H9 (cell line): ENCODE data around the gene TLR3. TPM values are rescaled to one million over a fixed set of nuclear protein-coding genes. Genes with fewer than 3 reads are reported as not detected.
A peak's percentile ranks its signal among the peaks of the same experiment; 100 is the strongest.

Experiments
- DNase-seq: peaks from one replicate; pipeline ENCODE4 v3.0.0-alpha.2; 2017
- H2AFZ ChIP-seq: one replicate; pipeline ENCODE4 v1.6.1; 2013; ENCODE audit warnings: mild to moderate bottlenecking, low read length, control low read depth, moderate library complexity
- H2AK5ac ChIP-seq: 2 replicates; pipeline ENCODE4 v1.6.1; 2013; ENCODE audit warnings: low read length, control low read depth, mixed read lengths; ENCODE audit not compliant: insufficient read length
- H2BK120ac ChIP-seq: one replicate; pipeline ENCODE4 v1.6.1; 2013; ENCODE audit warnings: low read depth, mild to moderate bottlenecking, low read length, control low read depth, inconsistent platforms; ENCODE audit not compliant: poor library complexity, severe bottlenecking
- H2BK12ac ChIP-seq: 2 replicates; pipeline ENCODE4 v1.6.1; 2013; ENCODE audit warnings: low read length, control low read depth, mixed read lengths, low read depth; ENCODE audit not compliant: insufficient read length
- H2BK15ac ChIP-seq: 2 replicates; pipeline ENCODE4 v1.6.1; 2013; ENCODE audit warnings: low read depth, low read length, control low read depth
- H2BK20ac ChIP-seq: one replicate; pipeline ENCODE4 v1.6.1; 2013; ENCODE audit warnings: low read depth, mild to moderate bottlenecking, low read length, control low read depth, inconsistent platforms; ENCODE audit not compliant: poor library complexity, severe bottlenecking
- H2BK5ac ChIP-seq: 2 replicates; pipeline ENCODE4 v1.6.1; 2013; ENCODE audit warnings: low read length, control low read depth, mixed read lengths; ENCODE audit not compliant: insufficient read length
- H3K14ac ChIP-seq: 2 replicates; pipeline ENCODE4 v1.6.1; 2013; ENCODE audit warnings: low read length, control low read depth; ENCODE audit not compliant: insufficient read depth
- H3K18ac ChIP-seq: 2 replicates; pipeline ENCODE4 v1.6.1; 2013; ENCODE audit warnings: low read depth, mild to moderate bottlenecking, mixed read lengths, low read length, control low read depth; ENCODE audit not compliant: insufficient read length
- H3K23ac ChIP-seq: 2 replicates; pipeline ENCODE4 v1.6.1; 2013; ENCODE audit warnings: low read length, control low read depth, mixed read lengths, low read depth; ENCODE audit not compliant: insufficient read length
- H3K23me2 ChIP-seq: 2 replicates; pipeline ENCODE4 v1.6.1; 2013; ENCODE audit warnings: low read depth, mild to moderate bottlenecking, mixed read lengths, low read length, control low read depth; ENCODE audit not compliant: insufficient read length, poor library complexity, severe bottlenecking
- H3K27ac ChIP-seq: 2 replicates; pipeline ENCODE4 v1.5.1; 2013; ENCODE audit warnings: low read length, control low read depth, mixed read lengths, low read depth; ENCODE audit not compliant: insufficient read length
- H3K27me3 ChIP-seq: 2 replicates; pipeline ENCODE4 v1.6.1; 2013; ENCODE audit warnings: low read length, control low read depth, inconsistent platforms; ENCODE audit not compliant: insufficient read depth
- H3K4ac ChIP-seq: 2 replicates; pipeline ENCODE4 v1.6.1; 2013; ENCODE audit warnings: low read depth, mild to moderate bottlenecking, control low read depth, inconsistent platforms, low read length, moderate library complexity
- H3K4me1 ChIP-seq: 2 replicates; pipeline ENCODE4 v1.6.1; 2013; ENCODE audit warnings: low read length, control low read depth, inconsistent platforms; ENCODE audit not compliant: insufficient read depth
- H3K4me2 ChIP-seq: 2 replicates; pipeline ENCODE4 v1.6.1; 2013; ENCODE audit warnings: low read length, control low read depth, mixed read lengths; ENCODE audit not compliant: insufficient read length, insufficient read depth
- H3K56ac ChIP-seq: 2 replicates; pipeline ENCODE4 v1.6.1; 2013; ENCODE audit warnings: low read depth, mild to moderate bottlenecking, mixed read lengths, low read length, control low read depth; ENCODE audit not compliant: insufficient read length
- H3K79me1 ChIP-seq: 2 replicates; pipeline ENCODE4 v1.6.1; 2013; ENCODE audit warnings: low read depth, mild to moderate bottlenecking, moderate library complexity, low read length, control low read depth, inconsistent platforms; ENCODE audit not compliant: insufficient read depth, poor library complexity, severe bottlenecking
- H3K79me2 ChIP-seq: 2 replicates; pipeline ENCODE4 v1.6.1; 2013; ENCODE audit warnings: low read length, control low read depth, inconsistent platforms; ENCODE audit not compliant: insufficient read depth
- H3K9ac ChIP-seq: 2 replicates; pipeline ENCODE4 v1.6.1; 2013; ENCODE audit warnings: low read length, control low read depth, mixed read lengths; ENCODE audit not compliant: insufficient read length; ENCODE audit errors: extremely low read depth
- H3K9me3 ChIP-seq: one replicate; pipeline ENCODE4 v1.6.1; 2013; ENCODE audit warnings: low read depth, low read length, inconsistent platforms; ENCODE audit not compliant: control insufficient read depth
- H3T11ph ChIP-seq: one replicate; pipeline ENCODE4 v1.6.1; 2013; ENCODE audit warnings: mild to moderate bottlenecking, low read length, control low read depth, inconsistent platforms
- H4K20me1 ChIP-seq: one replicate; pipeline ENCODE4 v1.6.1; 2013; ENCODE audit not compliant: control insufficient read depth, insufficient read length, insufficient read depth
- H4K5ac ChIP-seq: 2 replicates; pipeline ENCODE4 v1.6.1; 2013; ENCODE audit warnings: low read depth, mild to moderate bottlenecking, mixed read lengths, low read length, control low read depth; ENCODE audit not compliant: insufficient read length
- H4K8ac ChIP-seq: replicated peaks from 2 replicates; pipeline ENCODE4 v1.6.1; 2013; ENCODE audit warnings: low read length, control low read depth, mixed read lengths, low read depth; ENCODE audit not compliant: insufficient read length
- H4K91ac ChIP-seq: 2 replicates; pipeline ENCODE4 v1.6.1; 2013; ENCODE audit warnings: low read depth, mild to moderate bottlenecking, moderate library complexity, mixed read lengths, low read length, control low read depth; ENCODE audit not compliant: insufficient read length
- H3K27ac Mint-ChIP-seq, 3 experiments: 2 replicates in 2 of 3; 3 replicates in 1 of 3; pipeline ENCODE4 v1.8.0; 2020 to 2021; ENCODE audit warnings: mixed read lengths in 3 of 3, mild to moderate bottlenecking in 1 of 3, moderate library complexity in 1 of 3
- H3K27me3 Mint-ChIP-seq: 2 replicates; pipeline ENCODE4 v1.8.0; 2021; ENCODE audit warnings: low read depth, mild to moderate bottlenecking, moderate library complexity, mixed read lengths
- H3K36me3 Mint-ChIP-seq, 3 experiments: 2 replicates in 2 of 3; 3 replicates in 1 of 3; pipeline ENCODE4 v1.8.0; 2020 to 2021; ENCODE audit warnings: low read depth in 3 of 3, mixed read lengths in 3 of 3; ENCODE audit not compliant: insufficient read depth in 1 of 3
- H3K4me1 Mint-ChIP-seq, 2 experiments: 2 replicates each; pipeline ENCODE4 v1.8.0; 2020; ENCODE audit warnings: mixed read lengths in 2 of 2
- H3K4me3 Mint-ChIP-seq, 2 experiments: 2 replicates in 1 of 2; 3 replicates in 1 of 2; pipeline ENCODE4 v1.8.0; 2020 to 2021; ENCODE audit warnings: mild to moderate bottlenecking in 2 of 2, mixed read lengths in 2 of 2, moderate library complexity in 1 of 2
- H3K9me3 Mint-ChIP-seq, 2 experiments: 2 replicates in 1 of 2; 3 replicates in 1 of 2; pipeline ENCODE4 v1.8.0; 2020; ENCODE audit warnings: mild to moderate bottlenecking in 2 of 2, mixed read lengths in 2 of 2, moderate library complexity in 1 of 2
- WGBS: extraction: QIAGEN DNeasy Blood & Tissue Kit; methylation state at CpG from one replicate; pipeline ENCODE4 v1.1.7; 2013; ENCODE audit warnings: missing lambda C conversion rate, low lambda C conversion rate, mixed read lengths; ENCODE audit not compliant: insufficient read length; ENCODE audit errors: extremely low coverage; 5-methylcytosine and 5-hydroxymethylcytosine counted together
- total RNA-seq: library from RNA; stranded (reverse); gene quantifications from 2 replicates; pipeline ENCODE4 v1.2.1, GENCODE V29; 2021
- TF ChIP-seq, protein P1 (sequence below): fragments of 200-600 bp; sonication (generic); conservative IDR thresholded peaks from 3 replicates; pipeline ENCODE4 v1.8.0; 2021; ENCODE audit warnings: antibody characterized with exemption, mild to moderate bottlenecking

Gene TLR3
- total RNA-seq, 1 experiment from 2014 or later, result 0.92 TPM

DNA sequence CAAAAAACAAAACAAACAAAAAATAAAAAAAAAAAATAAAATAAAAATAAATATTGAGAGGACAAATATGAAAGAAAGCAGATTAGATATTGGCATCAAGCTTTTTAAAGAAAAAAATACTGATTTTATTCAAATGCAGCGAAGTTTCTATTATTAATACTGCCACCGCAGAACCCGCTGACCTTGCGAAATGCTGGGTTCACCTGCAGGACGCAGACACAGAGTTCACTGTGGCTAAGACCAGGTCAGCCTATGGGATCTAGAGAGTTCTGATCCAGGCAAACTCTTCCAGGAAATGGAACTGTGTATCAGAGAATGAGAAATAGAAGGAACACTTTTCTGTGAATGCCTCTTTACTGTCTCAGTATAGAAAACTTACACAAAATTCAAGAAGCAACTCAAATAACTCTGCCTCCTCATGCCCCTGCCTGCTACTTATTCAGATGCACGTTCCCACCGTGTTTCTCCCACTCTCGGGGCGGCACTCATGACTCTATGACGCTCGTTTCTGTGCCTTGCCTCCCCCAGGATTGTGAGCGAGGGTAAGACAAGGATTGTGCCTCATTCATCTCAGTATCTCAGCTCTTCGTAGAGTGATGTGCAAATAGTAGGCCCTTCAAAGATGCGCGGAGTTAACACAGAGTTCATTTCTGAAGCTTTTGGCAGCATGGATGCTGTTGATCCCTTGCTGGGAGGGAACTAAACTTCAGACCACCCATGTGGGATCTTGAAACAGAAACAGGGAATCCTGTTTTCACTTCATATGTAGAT, 44.1 kb upstream of the TLR3 start:
- no peak overlapping the region for H3K27ac ChIP-seq
- no peak overlapping the region for H2BK12ac ChIP-seq
- no peaks in the 10 kb centered on the region for H4K20me1 ChIP-seq
- peaks cover 20% of the 10 kb centered on the region in 2 experiments for H3K9me3 Mint-ChIP-seq
- H2AK5ac ChIP-seq, result no peak overlapping the region
- no peaks in the 10 kb centered on the region for H3K79me2 ChIP-seq
- no peak overlapping the region for H3K14ac ChIP-seq
- no peak overlapping the region for H4K5ac ChIP-seq
- no peak for DNase-seq
- H3K79me1 ChIP-seq, result no peaks in the 10 kb centered on the region
- H3K56ac ChIP-seq, result no peak overlapping the region
- H3K4me1 ChIP-seq, result peaks cover 8% of the 10 kb centered on the region; the same call in 1 of the 2 replicates
- no peak overlapping the region for H3K23ac ChIP-seq
- H3K36me3 Mint-ChIP-seq, result peaks cover 9 to 27% (median 22%) of the 10 kb centered on the region in 3 experiments
- H4K8ac ChIP-seq, result no peak overlapping the region
- no peak overlapping the region for H2BK120ac ChIP-seq
- no peak overlapping the region for H3K4ac ChIP-seq
- H2AFZ ChIP-seq, result no peak overlapping the region
- H3K4me3 Mint-ChIP-seq, result no peak overlapping the region
- no peak overlapping the region for H3K9ac ChIP-seq
- H3T11ph ChIP-seq, result no peak overlapping the region
- no peaks in the 10 kb centered on the region for H3K27me3 ChIP-seq
- no peak overlapping the region for H2BK5ac ChIP-seq
- no peak overlapping the region for H4K91ac ChIP-seq
- peaks cover 2% of the 10 kb centered on the region for H3K27me3 Mint-ChIP-seq
- TF ChIP-seq, protein P1, sequence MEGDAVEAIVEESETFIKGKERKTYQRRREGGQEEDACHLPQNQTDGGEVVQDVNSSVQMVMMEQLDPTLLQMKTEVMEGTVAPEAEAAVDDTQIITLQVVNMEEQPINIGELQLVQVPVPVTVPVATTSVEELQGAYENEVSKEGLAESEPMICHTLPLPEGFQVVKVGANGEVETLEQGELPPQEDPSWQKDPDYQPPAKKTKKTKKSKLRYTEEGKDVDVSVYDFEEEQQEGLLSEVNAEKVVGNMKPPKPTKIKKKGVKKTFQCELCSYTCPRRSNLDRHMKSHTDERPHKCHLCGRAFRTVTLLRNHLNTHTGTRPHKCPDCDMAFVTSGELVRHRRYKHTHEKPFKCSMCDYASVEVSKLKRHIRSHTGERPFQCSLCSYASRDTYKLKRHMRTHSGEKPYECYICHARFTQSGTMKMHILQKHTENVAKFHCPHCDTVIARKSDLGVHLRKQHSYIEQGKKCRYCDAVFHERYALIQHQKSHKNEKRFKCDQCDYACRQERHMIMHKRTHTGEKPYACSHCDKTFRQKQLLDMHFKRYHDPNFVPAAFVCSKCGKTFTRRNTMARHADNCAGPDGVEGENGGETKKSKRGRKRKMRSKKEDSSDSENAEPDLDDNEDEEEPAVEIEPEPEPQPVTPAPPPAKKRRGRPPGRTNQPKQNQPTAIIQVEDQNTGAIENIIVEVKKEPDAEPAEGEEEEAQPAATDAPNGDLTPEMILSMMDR, result no peak
- H3K9me3 ChIP-seq, result no peaks in the 10 kb centered on the region
- H3K4me2 ChIP-seq, result no peak overlapping the region
- no peaks in the 10 kb centered on the region for H3K23me2 ChIP-seq
- H2BK20ac ChIP-seq, result no peak overlapping the region
- H3K18ac ChIP-seq, result no peak overlapping the region
- H2BK15ac ChIP-seq, result no peak overlapping the region
- peak overlapping the region in 2 of 3 experiments; percentile 8 to 20; a peak in 4 of 7 replicates for H3K27ac Mint-ChIP-seq
- WGBS, result no CpG with 5 or more reads among the region's 15 CpGs
- peaks cover 39 to 42% of the 10 kb centered on the region in 2 experiments for H3K4me1 Mint-ChIP-seq
